ENCODE measurements around the gene DDTL.
"Not testable (repeated sequence)": the region's sequence is repeated elsewhere in the genome, so short reads cannot be mapped to it uniquely, and the experiment has no call there.

The DDTL gene

DNA sequence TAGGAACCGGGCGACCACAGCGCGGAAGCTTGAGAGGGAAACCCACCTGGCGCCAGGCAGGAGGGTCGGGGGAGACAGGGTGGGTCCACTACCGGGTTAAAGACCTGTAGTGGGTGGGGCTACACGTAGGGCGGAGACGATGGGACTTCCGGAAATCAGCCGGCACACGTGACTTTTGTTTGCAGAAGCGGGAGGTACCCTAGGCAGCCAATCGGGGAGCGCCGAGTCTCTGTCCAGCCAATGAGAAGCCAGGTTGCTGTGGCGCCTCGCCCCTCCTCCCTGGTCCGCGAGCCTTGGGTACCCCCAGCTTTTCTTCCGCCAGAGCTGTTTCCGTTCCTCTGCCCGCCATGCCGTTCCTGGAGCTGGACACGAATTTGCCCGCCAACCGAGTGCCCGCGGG, at the start of gene DDTL:
Gene DDTL, plus strand, starts transcription at position 321 of the 400 bp plus-strand sequence. Its CDS starts 27 bp downstream, at position 348.
- H3K9me3 Mint-ChIP-seq, H3K4me3 Mint-ChIP-seq, H3K27me3 Mint-ChIP-seq, H3K27ac Mint-ChIP-seq, CTCF ChIA-PET, DNase-seq: not testable (repeated sequence)
- peaks cover 25% of the 10 kb centered on the region for H3K4me1 Mint-ChIP-seq
- peaks cover 25% of the 10 kb centered on the region for H3K36me3 Mint-ChIP-seq

DNA sequence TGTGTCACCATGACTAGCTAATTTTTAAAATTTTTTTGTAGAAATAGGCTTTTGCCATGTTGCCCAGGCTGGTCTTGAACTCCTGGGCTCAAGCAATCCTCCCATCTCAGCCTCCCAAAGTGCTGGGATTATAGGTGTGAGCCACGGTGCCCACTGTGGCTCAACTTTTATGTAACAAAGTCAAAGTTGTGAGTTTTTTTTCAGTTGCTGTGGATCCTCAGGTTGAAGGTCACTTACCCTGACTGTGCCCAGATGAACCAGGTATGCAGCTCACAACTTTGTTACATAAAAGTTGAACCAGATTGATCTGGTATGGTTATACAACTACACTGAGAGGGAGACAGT, 46.4 kb upstream of the DDTL start:
- not testable (repeated sequence) for H3K27ac Mint-ChIP-seq, DNase-seq, H3K4me1 Mint-ChIP-seq, H3K4me3 Mint-ChIP-seq, H3K9me3 Mint-ChIP-seq, H3K27me3 Mint-ChIP-seq
- CTCF ChIA-PET = interaction anchor here (1.5 kb wide), 1 partner anchor 26 kb away, joined by 4 read pairs; the partner anchor contains the start of gene MIF
- H3K36me3 Mint-ChIP-seq = peaks cover 20% of the 10 kb centered on the region

DNA sequence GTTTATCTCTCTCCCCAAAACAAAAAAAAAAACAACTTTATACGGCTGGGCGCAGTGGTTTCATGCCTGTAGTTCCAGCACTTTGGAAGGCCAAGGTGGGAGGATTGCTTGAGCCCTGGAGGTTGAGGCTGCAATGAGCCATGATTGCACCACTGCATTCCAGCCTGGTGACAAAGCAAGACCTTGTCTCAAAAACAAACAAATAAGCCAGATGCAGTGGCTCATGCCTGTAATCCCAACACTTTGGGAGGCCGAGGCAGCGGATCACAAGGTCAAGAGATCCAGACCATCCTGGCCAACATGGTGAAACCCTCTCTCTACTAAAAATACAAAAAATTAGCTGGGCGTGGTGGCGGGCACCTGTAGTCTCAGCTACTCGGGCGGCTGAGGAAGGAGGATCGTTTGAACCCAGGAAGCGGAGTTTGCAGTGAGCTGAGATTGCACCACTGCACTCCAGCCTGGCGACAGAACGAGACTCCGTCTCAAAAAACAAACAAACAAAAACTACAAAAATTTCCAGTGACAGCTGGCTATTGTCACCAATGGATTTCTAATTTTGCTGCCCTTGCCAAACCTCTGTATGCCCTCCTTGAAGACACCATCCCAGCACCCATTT, 45.0 kb upstream of the DDTL start:
- peaks cover 31% of the 10 kb centered on the region for H3K36me3 Mint-ChIP-seq
- CTCF ChIA-PET = interaction anchor here (1.0 kb wide), 1 partner anchor 28 kb away, joined by 3 read pairs; the partner anchor contains the start of gene MIF

GRCh38 chr22:23922921-23923320, 43.8 kb upstream of the DDTL start:
- Mint-ChIP-seq H3K9me3 (peaks cover 13% of the 10 kb centered on the region), H3K27ac (no peak overlapping the region), H3K36me3 (peaks cover 42% of the 10 kb centered on the region), H3K4me1 (peaks cover 5% of the 10 kb centered on the region), H3K27me3 (no peaks in the 10 kb centered on the region), H3K4me3 (no peak overlapping the region)
- DNase-seq = no peak
- CTCF ChIA-PET = no interaction called here

More for the DNA sequence above, 45.0 kb upstream of the DDTL start:
- H3K9me3 Mint-ChIP-seq = peaks cover 13% of the 10 kb centered on the region
- H3K4me3 Mint-ChIP-seq, H3K27ac Mint-ChIP-seq, H3K4me1 Mint-ChIP-seq, DNase-seq, H3K27me3 Mint-ChIP-seq: not testable (repeated sequence)

DNA sequence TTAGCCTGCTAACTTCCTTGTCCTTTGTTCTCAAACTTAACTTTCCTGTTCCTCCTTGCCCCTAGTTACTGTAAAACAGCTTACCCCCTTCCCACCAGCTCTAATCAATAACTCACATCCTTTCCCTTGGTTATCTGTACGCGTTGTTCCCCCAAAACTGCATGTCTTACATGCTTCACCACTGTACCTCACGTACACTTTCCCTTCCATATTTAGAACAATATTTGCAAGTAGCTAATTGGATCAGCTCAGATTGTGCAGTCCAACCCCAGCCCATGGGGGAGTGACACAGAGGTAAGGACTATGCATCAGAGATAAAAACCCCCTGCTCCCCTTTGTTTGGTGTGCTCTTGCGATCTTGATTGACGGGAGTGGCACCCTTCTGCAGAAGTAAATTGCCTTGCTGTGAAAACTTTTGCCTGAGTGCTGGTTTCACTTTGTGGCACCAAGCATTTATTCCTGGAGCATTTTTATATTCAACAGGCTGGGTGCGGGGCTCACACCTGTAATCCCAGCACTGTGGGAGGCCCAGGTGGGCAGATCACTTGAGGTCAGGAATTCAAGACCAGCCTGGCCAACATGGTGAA, 41.6 kb upstream of the DDTL start:
- peaks cover 13% of the 10 kb centered on the region for H3K9me3 Mint-ChIP-seq
- H3K36me3 Mint-ChIP-seq = peaks cover 48% of the 10 kb centered on the region
- H3K27ac Mint-ChIP-seq = no peak overlapping the region
- CTCF ChIA-PET = no interaction called here
- no peaks in the 10 kb centered on the region for H3K27me3 Mint-ChIP-seq
- peaks cover 5% of the 10 kb centered on the region for H3K4me1 Mint-ChIP-seq
- H3K4me3 Mint-ChIP-seq = no peak overlapping the region
- DNase-seq = no peak

DNA sequence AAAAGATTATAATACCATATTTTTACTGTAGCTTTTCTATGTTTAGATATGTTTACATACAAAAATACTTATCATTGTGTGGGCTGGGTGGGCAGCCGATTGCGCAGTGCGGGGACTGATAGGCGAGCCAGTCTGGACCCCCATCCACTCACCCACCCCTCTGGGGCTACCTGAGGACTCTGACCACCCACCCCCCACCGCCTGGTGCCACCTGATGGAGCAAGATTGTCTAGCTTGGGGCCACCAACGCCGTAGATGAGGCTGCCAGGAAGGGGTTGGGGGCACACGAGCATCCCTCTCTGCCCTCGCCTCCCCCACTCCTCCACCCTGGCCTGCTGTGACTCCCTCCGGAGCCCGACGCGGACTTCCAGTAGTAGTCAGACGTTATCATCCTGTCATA, 40.1 kb upstream of the DDTL start:
- no peaks in the 10 kb centered on the region for H3K27me3 Mint-ChIP-seq
- H3K27ac Mint-ChIP-seq = no peak overlapping the region
- CTCF ChIA-PET = no interaction called here
- peaks cover 54% of the 10 kb centered on the region for H3K36me3 Mint-ChIP-seq
- H3K4me1 Mint-ChIP-seq = peaks cover 5% of the 10 kb centered on the region
- H3K9me3 Mint-ChIP-seq = peaks cover 18% of the 10 kb centered on the region
- DNase-seq = no peak
- H3K4me3 Mint-ChIP-seq = no peak overlapping the region

- CTCF ChIA-PET = no interaction called here
- no peaks in the 10 kb centered on the region for H3K36me3 Mint-ChIP-seq
- no peak overlapping the region for H3K27ac Mint-ChIP-seq
- H3K4me3 Mint-ChIP-seq = no peak overlapping the region
- H3K4me1 Mint-ChIP-seq = no peaks in the 10 kb centered on the region
- peaks cover 9% of the 10 kb centered on the region for H3K27me3 Mint-ChIP-seq
- no peaks in the 10 kb centered on the region for H3K9me3 Mint-ChIP-seq
- DNase-seq = no peak
These were observed 28.2 kb upstream of the DDTL start for GRCh38 chr22:23938328-23939016.

DNA sequence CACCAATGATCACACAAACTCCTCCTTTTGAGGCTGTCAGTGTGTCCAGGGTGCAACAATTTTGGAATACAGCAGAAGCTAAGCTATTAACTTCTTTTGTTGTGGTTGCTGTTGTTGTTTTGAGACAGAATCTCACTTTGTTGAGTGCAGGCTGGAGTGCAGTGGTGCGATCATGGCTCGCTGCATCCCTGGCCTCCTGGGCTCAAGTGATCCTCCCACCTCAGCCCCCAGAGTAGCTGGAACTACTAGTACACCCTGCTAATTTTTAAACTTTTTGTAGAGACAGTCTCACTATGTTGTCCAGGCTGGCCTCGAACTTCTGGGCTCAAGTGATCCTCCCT, 27.7 kb upstream of the DDTL start:
- no peak overlapping the region for H3K27ac Mint-ChIP-seq

GRCh38 chr22:23940166-23940565, 26.5 kb upstream of the DDTL start:
- H3K4me1 Mint-ChIP-seq, H3K9me3 Mint-ChIP-seq, H3K36me3 Mint-ChIP-seq, CTCF ChIA-PET, H3K27ac Mint-ChIP-seq, H3K4me3 Mint-ChIP-seq, DNase-seq: not testable (repeated sequence)
- H3K27me3 Mint-ChIP-seq = peaks cover 14% of the 10 kb centered on the region

More for the DNA sequence above, 27.7 kb upstream of the DDTL start:
- CTCF ChIA-PET = no interaction called here
- peaks cover 13% of the 10 kb centered on the region for H3K27me3 Mint-ChIP-seq
- H3K4me3 Mint-ChIP-seq = no peak overlapping the region
- no peaks in the 10 kb centered on the region for H3K4me1 Mint-ChIP-seq
- no peaks in the 10 kb centered on the region for H3K9me3 Mint-ChIP-seq
- DNase-seq = no peak
- H3K36me3 Mint-ChIP-seq = no peaks in the 10 kb centered on the region

DNA sequence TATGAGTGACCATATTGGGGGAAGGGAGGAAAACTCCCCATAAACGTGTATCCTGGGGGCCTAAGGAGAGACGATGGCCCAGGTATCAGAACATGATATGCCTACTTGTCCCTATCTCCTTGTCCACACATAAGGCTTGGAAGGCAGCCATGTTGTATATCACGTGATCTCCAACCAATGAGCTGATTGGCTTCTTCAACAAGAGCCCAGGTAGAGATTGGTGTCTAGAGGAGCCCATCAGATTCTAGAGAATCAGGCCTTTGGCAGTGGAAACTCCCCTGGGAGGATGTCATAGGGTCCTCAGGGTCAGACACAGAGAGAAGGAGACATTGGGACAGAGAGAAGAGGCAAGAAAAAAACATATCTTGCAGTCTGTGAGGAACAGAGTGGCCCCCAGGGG, 19.3 kb upstream of the DDTL start:
- H3K9me3 Mint-ChIP-seq, H3K27ac Mint-ChIP-seq, H3K4me3 Mint-ChIP-seq, DNase-seq, H3K36me3 Mint-ChIP-seq, H3K4me1 Mint-ChIP-seq, CTCF ChIA-PET, H3K27me3 Mint-ChIP-seq: not testable (repeated sequence)

GRCh38 chr22:23949764-23950163, 16.9 kb upstream of the DDTL start:
- H3K4me1 Mint-ChIP-seq, H3K36me3 Mint-ChIP-seq, CTCF ChIA-PET, H3K9me3 Mint-ChIP-seq, DNase-seq, H3K27me3 Mint-ChIP-seq, H3K4me3 Mint-ChIP-seq, H3K27ac Mint-ChIP-seq: not testable (repeated sequence)

- H3K27me3 Mint-ChIP-seq, H3K4me3 Mint-ChIP-seq, DNase-seq, H3K9me3 Mint-ChIP-seq, H3K27ac Mint-ChIP-seq, H3K36me3 Mint-ChIP-seq, H3K4me1 Mint-ChIP-seq, CTCF ChIA-PET: not testable (repeated sequence)
These were observed 15.3 kb upstream of the DDTL start for GRCh38 chr22:23951383-23951782.

GRCh38 chr22:23952794-23953405, 13.8 kb upstream of the DDTL start:
- not testable (repeated sequence) for H3K27me3 Mint-ChIP-seq, H3K27ac Mint-ChIP-seq, H3K4me1 Mint-ChIP-seq, H3K9me3 Mint-ChIP-seq, H3K4me3 Mint-ChIP-seq, H3K36me3 Mint-ChIP-seq, DNase-seq
- CTCF ChIA-PET = interaction anchor here (0.6 kb wide), 1 partner anchor 100 kb away, joined by 3 read pairs; no protein-coding TSS in a partner anchor

DNA sequence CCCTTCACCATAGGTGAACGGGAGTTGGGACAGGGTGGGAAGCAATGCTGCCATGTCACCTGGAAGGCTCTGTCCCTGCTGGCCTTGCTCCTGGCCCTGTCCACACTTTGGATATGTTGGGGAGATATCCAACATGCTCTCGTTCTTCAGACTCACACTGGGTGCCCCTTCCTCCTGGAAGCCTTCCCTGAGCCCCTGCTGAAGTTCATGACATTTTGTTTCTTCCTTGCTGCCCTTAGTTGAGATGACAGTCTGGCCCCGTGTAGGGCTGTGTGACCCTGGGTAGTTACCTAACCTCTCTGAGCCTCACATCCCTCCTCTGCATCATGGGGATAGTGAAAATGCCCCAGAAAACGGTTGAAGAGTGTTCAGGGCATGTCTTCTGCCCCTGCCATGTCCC, 13.2 kb upstream of the DDTL start:
- H3K4me3 Mint-ChIP-seq, H3K27ac Mint-ChIP-seq, DNase-seq, H3K9me3 Mint-ChIP-seq, H3K4me1 Mint-ChIP-seq, H3K27me3 Mint-ChIP-seq, CTCF ChIA-PET, H3K36me3 Mint-ChIP-seq: not testable (repeated sequence)

Data from activated naive CD4-positive, alpha-beta T cell treated with anti-CD3 and anti-CD28 coated beads, Interleukin-2, amount 10 ng/mL, durations not matched to agents 7 days and 5 days (primary cell).